GM19467 (cell line): Measurements from ENCODE around the gene TENT4B.

ENCODE experiments used
- ATAC-seq: cut with Tn5 transposase; IDR thresholded peaks from one replicate; pipeline ENCODE4 v1.9.1; 2021; ENCODE audit warnings: mild to moderate bottlenecking, moderate library complexity; ENCODE audit not compliant: unreplicated experiment

The TENT4B gene

DNA sequence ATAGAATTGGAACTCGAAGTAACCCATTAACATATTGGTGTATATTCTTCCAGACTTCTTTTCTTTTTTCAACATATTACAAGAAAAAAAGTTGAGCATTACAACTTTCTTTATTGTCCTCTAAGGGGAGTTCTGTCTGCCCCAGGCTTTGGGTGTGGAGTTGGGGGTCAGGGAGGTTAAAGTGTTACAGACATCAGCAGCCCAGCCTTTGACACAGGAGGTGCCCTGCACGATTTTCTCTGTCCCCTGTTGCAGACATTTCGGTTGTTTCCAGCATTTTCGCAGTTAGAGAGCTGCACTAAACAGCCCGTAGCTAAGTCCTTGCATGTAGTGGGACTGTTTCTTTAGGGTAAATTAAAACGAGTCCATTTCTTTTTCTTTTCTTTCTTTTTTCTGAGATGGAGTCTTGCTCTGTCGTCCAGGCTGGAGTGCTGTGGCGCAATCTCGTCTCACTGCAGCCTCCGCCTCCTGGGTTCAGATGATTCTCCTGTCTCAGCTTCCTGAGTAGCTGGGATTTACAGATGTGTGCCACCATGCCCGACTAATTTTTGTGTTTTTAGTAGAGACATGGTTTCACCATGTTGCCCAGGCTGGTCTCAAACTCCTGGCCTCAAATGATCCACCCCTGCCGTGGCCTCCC is 99.9 kb downstream of the TENT4B start:
- no peak for ATAC-seq

DNA sequence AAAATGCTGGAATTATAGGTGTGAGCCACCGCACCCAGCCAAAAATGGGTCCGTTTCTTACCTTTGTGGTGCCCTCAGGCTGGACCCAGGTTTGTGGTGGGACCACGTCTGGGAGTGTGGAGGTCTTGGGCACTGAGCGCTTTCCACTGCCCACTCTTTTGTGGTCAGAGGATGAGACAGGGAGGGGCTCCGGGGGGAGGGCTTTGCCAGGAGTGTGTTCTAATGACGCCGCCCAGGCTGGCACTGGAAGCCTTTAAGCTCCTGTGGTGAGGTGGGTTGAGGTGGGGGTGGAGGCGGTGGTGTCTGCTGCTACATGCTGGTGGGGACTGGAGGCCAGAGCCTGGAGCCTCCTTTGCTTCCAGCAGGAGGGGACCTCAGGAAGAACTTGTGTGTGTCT is 100.4 kb downstream of the TENT4B start:
- no peak for ATAC-seq

DNA sequence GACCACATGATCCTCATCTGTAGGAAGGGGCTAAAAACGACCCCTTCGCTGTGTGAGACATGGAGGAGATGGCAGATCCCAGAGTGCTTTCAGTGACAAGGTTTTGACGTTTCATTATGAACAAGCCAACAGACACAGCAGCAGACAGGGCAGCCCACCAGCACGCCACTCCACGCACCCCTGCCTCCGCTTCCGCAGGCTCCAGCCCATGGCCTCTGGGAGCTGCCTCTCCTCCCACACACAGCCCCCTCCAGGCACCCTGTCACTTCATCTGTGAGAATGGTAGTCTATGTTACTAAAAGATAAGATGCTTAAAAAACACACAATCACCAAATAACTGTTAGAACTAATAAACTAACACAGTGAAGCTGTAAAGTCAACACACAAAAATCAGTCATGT is 101.0 kb downstream of the TENT4B start:
- ATAC-seq = no peak

GRCh38 chr16:50255538-50255937 is 102.4 kb downstream of the TENT4B start:
- no peak for ATAC-seq

DNA sequence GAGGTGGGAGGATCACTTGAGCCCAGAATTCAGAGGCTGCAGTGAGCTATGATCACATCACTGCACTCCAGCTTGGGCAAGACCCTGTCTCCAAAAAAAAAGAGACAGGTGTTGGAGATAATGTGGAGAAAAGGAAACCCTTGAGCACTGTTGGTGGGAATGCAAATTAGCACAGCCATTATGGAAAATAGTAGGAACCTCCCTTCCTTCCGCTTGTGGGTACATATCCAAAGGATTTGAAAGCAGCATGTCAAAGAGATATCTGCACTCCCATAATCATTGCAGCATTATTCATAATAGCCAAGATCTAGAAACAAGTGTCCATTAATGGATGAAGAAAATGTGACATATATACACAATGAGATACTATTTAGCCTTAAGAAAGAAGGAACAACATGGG is 103.5 kb downstream of the TENT4B start:
- ATAC-seq = no peak

GRCh38 chr16:50257876-50258275 is 104.8 kb downstream of the TENT4B start:
- ATAC-seq = no peak

- ATAC-seq = no peak
Observed at GRCh38 chr16:50259334-50260205, 106.5 kb downstream of the TENT4B start.

GRCh38 chr16:50260206-50261159 is 107.4 kb downstream of the TENT4B start:
- ATAC-seq = no peak

DNA sequence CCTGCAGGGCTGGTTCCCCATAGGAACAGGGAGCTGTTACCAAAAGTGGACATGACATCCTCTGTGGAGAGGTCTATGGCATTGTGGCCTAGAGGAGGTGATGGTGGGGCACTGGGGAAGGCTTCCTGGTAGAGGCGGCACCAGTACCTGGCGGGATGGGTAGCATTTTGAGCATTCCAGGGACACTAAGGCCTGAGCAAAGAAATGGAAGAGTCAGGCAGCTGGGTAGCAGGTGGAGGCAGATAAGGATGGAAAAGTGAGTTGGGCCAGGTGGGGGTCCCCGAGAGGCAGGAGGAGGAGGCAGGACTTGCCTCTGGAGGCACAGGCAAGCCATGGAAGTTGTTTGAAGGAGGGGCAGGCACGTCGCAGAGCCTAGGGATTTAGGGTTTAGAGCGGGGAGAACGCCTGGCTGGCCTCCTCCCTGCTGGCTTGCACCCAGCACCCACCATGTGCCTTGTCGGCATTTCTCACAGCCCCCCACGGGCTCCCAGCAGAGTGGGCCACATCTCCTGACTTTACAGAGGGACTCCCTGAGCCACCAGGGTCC is 108.1 kb downstream of the TENT4B start:
- ATAC-seq = no peak

DNA sequence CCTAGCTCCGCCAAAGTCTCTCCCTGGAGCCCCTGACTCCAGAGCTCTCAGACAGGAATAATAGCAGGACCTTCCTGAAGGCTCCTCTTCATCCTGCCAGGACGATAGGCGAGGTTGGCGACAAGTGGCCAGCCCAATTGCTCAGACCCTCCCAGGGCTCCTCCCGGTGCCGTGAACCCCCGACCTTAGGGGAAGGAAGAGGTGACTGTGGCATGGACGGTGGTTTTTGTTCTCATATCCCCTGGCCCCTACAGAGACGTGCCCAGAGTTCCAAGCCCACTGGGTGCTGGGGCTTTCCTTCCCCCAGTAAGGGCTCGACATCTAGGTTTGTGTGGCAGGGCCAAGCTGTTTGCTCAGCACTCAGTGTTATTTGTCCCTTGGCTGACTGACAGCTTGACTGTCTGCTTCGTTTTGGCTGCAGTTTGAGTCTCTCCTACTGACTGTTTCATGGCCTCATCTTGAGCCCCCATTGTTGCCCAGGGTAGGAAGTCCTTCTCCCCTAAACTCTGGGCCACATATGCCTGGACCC is 108.7 kb downstream of the TENT4B start:
- ATAC-seq = no peak

DNA sequence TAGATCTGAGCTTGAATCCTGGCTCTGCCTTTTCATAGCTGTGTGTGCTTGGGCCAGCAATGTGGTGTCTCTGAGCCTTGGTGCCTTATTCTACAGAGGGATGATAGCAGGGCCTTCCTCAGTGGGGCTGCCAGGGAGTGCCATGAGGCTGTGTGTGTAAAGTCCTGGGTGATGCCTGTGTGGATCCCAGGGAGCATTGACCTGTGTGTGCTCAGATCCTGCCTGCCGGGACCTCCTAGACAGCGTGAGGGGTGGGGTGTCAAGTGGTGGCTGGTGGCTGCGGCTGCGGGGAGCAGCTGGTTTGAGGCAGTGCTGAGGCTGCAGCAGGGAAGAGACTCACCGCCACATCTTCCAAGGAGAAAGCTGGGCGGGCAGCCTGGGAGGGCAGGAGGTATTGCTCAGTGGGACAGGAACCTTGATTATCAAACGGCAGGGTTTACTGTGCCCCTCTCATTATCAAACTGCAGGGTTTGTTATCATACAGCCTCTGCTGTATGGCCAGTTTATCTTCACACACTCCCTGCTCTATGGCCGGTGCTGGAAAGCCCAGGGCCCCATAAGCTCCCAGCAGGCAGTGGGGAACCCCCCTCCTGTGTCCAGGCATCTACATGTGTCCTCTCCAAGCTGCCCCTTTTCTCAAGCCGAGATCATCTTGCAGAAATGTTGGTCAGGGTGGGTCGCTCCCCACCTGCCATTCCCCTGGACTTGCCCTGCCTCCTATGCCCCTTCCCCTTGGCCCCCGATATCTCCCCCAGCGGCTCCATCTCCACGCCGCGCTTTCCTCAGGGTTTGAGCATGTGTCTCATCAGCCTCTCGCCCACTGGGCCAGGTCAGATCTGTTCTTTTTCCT is 110.2 kb downstream of the TENT4B start:
- ATAC-seq = no peak

GRCh38 chr16:50263940-50264929 is 111.1 kb downstream of the TENT4B start:
- peak; percentile 35 for ATAC-seq

DNA sequence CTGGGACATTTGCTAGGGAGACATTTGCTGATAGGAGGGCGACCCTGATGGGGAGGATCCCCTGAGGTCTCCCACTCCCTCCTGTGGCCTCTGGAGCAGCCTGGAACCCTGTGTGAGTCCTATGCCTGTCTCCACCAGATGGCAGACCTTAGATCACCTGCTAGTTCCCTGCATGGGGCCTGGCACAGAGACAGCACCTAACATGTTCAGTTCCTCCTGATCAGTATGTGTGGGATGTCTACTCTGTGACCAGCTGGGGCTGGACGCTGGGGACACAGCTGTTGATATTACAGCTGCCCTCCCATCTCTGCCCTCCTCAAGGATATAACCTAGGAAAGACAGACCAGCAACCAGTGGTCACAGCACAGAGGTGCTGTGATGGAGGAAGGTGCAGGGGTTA is 112.2 kb downstream of the TENT4B start:
- no peak for ATAC-seq

- no peak for ATAC-seq
Observed at GRCh38 chr16:50265716-50266336, 112.7 kb downstream of the TENT4B start.

- peak; percentile 70 for ATAC-seq
Observed at GRCh38 chr16:50266337-50267091, 113.4 kb downstream of the TENT4B start, which contains the start of gene ADCY7. Gene ADCY7, plus strand, starts transcription at chr16:50266551. Its CDS starts 21,629 bp downstream, at chr16:50288180.

DNA sequence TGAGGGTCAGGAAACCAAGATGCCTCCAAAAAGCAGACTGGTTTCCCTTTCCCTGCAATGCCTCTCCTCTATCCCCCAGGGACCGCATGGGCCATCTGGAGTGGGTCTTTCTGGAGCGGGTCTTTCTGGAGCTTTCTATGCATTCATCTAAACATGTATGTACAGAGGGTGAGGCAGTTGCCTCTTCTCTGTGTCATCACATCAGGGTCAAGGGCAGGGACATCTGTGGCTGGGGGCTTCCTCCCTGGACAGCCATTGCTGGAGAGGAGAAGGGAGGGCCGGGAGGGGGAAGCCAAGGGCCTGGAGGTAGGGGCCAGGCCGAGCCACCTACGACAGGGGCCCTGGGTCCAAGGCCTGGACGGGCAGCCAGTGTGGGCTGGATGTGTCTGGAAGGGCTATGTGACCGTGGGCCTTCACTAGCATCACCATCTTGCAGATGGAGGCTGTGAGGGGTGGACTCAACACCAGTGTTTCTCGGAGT is 114.1 kb downstream of the TENT4B start:
- no peak for ATAC-seq

DNA sequence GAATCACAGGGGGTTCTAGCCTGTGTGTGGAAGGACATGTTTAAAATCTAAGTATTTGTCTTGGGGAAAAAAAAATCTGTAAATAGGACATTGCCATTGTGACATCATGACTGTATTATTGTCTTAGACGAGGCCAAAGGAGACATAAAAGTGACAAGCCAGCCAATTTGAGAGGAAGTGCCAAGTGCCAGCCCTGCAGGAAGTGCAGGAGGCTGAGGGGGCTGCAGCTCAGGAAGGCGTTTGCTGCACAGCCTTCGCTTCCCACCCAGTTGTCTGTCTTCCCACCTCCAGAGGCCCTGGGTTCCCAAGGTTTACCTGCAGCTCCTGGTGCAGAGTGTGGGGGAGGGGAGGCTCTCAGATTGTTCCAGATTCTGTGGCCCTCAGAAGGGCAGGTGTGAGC is 114.5 kb downstream of the TENT4B start:
- no peak for ATAC-seq
